SU-DHL-6 (cell line): ENCODE data around the gene CDK19.

Experiments used
- EZH2phosphoT487 ChIP-seq: fragments of 200-600 bp; sonication (generic), shearing (Covaris generic); conservative IDR thresholded peaks from 2 replicates; pipeline ENCODE4 v1.6.1; 2018; ENCODE audit warnings: mild to moderate bottlenecking, antibody characterized with exemption, low read length, moderate library complexity, mixed read lengths
- TF ChIP-seq, protein P1 (sequence below): fragments of 200-600 bp; sonication (generic); IDR thresholded peaks from one replicate; pipeline ENCODE4 v1.5.1; 2017; ENCODE audit warnings: antibody characterized with exemption, mild to moderate bottlenecking, low read length, moderate library complexity; ENCODE audit not compliant: insufficient read depth, poor library complexity, severe bottlenecking

DNA sequence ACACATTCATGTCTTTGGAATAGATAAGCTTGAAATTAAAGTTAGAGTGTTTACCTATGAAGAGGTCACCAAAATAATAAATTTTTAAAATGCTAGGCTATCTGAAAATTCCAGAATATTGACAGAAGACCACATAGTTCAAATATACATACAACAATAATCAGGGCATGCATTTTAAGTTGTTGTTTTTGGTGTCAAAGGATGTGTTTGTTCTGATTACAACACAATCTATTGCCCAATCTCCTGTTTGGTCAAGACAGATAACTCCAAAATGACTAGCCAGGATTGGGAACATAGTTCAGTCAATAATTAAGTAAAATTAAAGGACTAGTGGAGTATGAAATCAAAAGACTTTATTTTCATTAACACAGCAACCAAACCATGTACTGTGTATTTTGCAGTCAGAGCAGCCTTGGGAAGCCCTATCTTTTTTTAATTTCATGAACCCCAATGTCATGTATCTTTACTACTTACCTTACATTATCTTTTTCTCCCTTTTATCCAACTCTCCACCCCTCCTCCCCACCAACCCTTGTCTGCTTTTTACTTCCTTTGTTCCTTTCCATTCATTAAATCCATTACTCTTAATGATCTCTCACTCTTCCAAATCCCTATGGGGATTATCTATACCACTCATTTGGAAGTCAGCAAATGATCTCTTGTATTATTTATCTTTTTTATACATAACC lies 111.2 kb downstream of the CDK19 start:
- no peak for TF ChIP-seq EZH2phosphoT487
- TF ChIP-seq, protein P1, sequence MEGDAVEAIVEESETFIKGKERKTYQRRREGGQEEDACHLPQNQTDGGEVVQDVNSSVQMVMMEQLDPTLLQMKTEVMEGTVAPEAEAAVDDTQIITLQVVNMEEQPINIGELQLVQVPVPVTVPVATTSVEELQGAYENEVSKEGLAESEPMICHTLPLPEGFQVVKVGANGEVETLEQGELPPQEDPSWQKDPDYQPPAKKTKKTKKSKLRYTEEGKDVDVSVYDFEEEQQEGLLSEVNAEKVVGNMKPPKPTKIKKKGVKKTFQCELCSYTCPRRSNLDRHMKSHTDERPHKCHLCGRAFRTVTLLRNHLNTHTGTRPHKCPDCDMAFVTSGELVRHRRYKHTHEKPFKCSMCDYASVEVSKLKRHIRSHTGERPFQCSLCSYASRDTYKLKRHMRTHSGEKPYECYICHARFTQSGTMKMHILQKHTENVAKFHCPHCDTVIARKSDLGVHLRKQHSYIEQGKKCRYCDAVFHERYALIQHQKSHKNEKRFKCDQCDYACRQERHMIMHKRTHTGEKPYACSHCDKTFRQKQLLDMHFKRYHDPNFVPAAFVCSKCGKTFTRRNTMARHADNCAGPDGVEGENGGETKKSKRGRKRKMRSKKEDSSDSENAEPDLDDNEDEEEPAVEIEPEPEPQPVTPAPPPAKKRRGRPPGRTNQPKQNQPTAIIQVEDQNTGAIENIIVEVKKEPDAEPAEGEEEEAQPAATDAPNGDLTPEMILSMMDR, result no peak
